Karpas-422 (cell line): ENCODE measurements around the gene SYT6. TPM values are rescaled to one million over a fixed set of nuclear protein-coding genes. Genes with fewer than 3 reads are reported as not detected.

Experiments used
- DNase-seq: peaks from one replicate; pipeline ENCODE4 v3.0.0-alpha.2; 2015
- H2AFZ ChIP-seq: fragments of 200-600 bp; sonication (generic); 2 replicates; pipeline ENCODE4 v1.6.1; 2014; ENCODE audit warnings: antibody characterized with exemption, low read length, mixed read lengths
- H3K27ac ChIP-seq: fragments of 200-600 bp; sonication (generic); 2 replicates; pipeline ENCODE4 v1.5.1; 2014; ENCODE audit warnings: mild to moderate bottlenecking, low read length, moderate library complexity
- H3K27me3 ChIP-seq: fragments of 200-600 bp; sonication (generic); 2 replicates; pipeline ENCODE4 v1.6.1; 2014; ENCODE audit warnings: low read length, mixed read lengths
- H3K36me3 ChIP-seq: fragments of 200-600 bp; sonication (generic); 2 replicates; pipeline ENCODE4 v1.6.1; 2014; ENCODE audit warnings: low read length, mixed read lengths; ENCODE audit not compliant: insufficient read depth
- H3K4me1 ChIP-seq: fragments of 200-600 bp; sonication (generic); 2 replicates; pipeline ENCODE4 v1.6.1; 2014; ENCODE audit warnings: mild to moderate bottlenecking, low read length, mixed read lengths
- H3K4me2 ChIP-seq: fragments of 200-600 bp; sonication (generic); 2 replicates; pipeline ENCODE4 v1.6.1; 2014; ENCODE audit warnings: low read length, low read depth, mild to moderate bottlenecking; ENCODE audit not compliant: poor library complexity, severe bottlenecking
- H3K4me3 ChIP-seq: fragments of 200-600 bp; sonication (generic); 2 replicates; pipeline ENCODE4 v1.5.1; 2014; ENCODE audit warnings: mild to moderate bottlenecking, antibody characterized with exemption, low read length, mixed read lengths
- H3K79me2 ChIP-seq: fragments of 200-600 bp; sonication (generic); 2 replicates; pipeline ENCODE4 v1.6.1; 2014; ENCODE audit warnings: mild to moderate bottlenecking, low read length, mixed read lengths
- H3K9ac ChIP-seq: fragments of 200-600 bp; sonication (generic); 2 replicates; pipeline ENCODE4 v1.6.0; 2014; ENCODE audit warnings: low read length
- H3K9me2 ChIP-seq: fragments of 200-600 bp; sonication (generic), shearing (Covaris generic); replicated peaks from 2 replicates; pipeline ENCODE4 v1.6.0; 2014; ENCODE audit warnings: mild to moderate bottlenecking, low read length, moderate library complexity; ENCODE audit not compliant: insufficient read depth
- H3K9me3 ChIP-seq: fragments of 300-700, 200-600 bp; sonication (generic); 2 replicates; pipeline ENCODE4 v1.6.1; 2014; ENCODE audit warnings: low read length, mixed read lengths
- H4K20me1 ChIP-seq: fragments of 200-600 bp; sonication (generic); 2 replicates; pipeline ENCODE4 v1.6.1; 2014; ENCODE audit warnings: mild to moderate bottlenecking, antibody characterized with exemption, low read length, low read depth; ENCODE audit not compliant: insufficient read depth
- total RNA-seq: library from RNA; depleted of rRNA; stranded (reverse); fragments of >200 nt; shearing (Covaris generic); gene quantifications from 2 replicates; pipeline ENCODE4 v1.2.3, GENCODE V29; 2014; ENCODE audit warnings: low replicate concordance

The SYT6 gene
- total RNA-seq, 1 experiment from 2014 or later: not detected

GRCh38 chr1:114090738-114091505 lies 62.7 kb downstream of the SYT6 start:
- H3K4me2 ChIP-seq: no peak overlapping the region
- H2AFZ ChIP-seq: no peak overlapping the region
- no peaks in the 10 kb centered on the region for H3K79me2 ChIP-seq
- no peaks in the 10 kb centered on the region for H4K20me1 ChIP-seq
- no peaks in the 10 kb centered on the region for H3K9me2 ChIP-seq
- no peaks in the 10 kb centered on the region for H3K27me3 ChIP-seq
- no peak overlapping the region for H3K4me3 ChIP-seq
- no peak for DNase-seq
- H3K9me3 ChIP-seq: no peaks in the 10 kb centered on the region
- H3K27ac ChIP-seq: no peak overlapping the region
- H3K36me3 ChIP-seq: no peaks in the 10 kb centered on the region
- no peak overlapping the region for H3K9ac ChIP-seq
- H3K4me1 ChIP-seq: no peaks in the 10 kb centered on the region

DNA sequence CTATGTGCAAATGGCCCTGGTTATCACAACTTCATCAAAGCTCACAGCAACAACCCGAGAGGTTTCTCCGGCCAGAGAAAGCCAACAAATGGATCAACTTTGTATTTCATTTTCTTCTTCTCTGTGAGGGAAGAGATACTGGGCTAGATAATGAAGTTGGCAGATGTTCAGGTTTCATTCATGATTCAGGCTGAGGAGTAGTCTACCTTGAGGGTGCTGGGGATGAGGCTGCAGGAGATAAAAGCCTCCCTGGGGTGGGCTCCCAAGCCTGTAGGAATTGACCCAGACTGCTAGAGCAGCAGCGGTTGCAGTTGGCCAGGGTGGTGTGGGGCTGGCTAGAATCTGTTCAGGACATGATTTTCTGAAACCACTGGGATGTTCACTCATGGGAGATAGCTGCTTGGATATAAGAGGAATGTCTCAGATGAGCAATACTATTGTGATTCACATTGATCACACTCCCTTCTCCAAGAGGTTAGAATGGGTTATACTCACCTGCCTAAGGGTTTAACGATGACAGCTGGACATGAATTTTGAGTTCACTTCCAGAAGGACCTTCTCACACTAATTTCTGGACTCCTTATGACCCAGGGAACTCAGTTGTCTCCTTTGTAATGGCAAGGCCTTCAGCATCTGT lies 64.0 kb downstream of the SYT6 start:
- H3K27ac ChIP-seq: no peak overlapping the region
- H3K4me3 ChIP-seq: no peak overlapping the region
- no peak overlapping the region for H3K4me2 ChIP-seq
- no peaks in the 10 kb centered on the region for H3K9me3 ChIP-seq
- no peak overlapping the region for H3K9ac ChIP-seq
- H3K79me2 ChIP-seq: no peaks in the 10 kb centered on the region
- DNase-seq: no peak
- no peak overlapping the region for H2AFZ ChIP-seq
- H4K20me1 ChIP-seq: no peaks in the 10 kb centered on the region
- H3K36me3 ChIP-seq: no peaks in the 10 kb centered on the region
- no peaks in the 10 kb centered on the region for H3K9me2 ChIP-seq
- no peaks in the 10 kb centered on the region for H3K4me1 ChIP-seq
- H3K27me3 ChIP-seq: 0 out of 2 replicates have a peak, but pooled peaks cover 3% of the 10 kb centered on the region

DNA sequence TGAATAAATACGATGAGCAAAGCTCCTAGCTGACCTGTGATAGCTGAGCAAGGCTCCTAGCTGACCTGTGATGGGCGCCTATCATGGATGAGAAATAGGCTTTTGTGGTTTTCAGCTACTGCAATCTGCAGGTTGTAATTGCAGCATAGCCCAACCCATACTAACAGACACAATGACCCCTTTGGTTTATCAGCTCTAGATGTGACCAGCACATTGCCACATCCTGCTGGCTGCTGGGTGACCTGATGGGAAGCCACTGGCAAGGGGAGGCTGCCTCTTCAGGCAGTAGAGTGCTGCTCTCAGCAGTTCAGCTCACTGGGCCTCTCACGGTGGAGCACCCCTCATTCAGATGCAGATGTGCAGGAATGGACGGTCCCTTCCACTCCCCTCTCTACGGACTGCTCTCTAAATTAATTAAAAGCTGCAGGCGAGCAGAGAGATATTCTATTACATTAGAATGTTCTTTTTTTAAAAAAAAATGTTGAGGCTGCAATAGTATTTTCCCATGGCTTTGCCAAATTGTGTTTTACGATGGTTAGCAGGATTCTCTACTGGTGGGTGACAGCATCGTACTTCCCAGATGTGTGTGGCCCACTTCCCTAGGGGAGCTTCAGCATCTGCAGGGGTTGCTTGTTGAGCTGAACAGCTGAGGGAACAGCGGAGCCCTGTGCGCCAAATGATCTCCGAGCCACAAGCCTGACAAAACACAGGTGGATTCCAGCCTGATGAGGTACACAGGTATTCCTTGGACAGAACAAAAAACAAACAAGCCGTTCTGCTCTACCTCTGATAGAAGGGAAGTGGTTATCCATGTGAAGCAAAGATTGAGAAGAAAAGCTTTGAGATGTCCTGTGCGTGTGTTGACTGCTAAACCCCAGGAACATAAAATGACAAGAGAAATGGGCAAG lies 65.0 kb downstream of the SYT6 start:
- Histone ChIP-seq H4K20me1 (no peaks in the 10 kb centered on the region), H3K36me3 (no peaks in the 10 kb centered on the region), H3K9me3 (no peaks in the 10 kb centered on the region), H3K4me2 (no peak overlapping the region), H3K4me3 (no peak overlapping the region), H3K9me2 (no peaks in the 10 kb centered on the region), H2AFZ (no peak overlapping the region), H3K27ac (no peak overlapping the region), H3K9ac (no peak overlapping the region), H3K27me3 (0 out of 2 replicates have a peak, but pooled peaks cover 3% of the 10 kb centered on the region), H3K4me1 (no peaks in the 10 kb centered on the region), H3K79me2 (no peaks in the 10 kb centered on the region)
- no peak for DNase-seq

DNA sequence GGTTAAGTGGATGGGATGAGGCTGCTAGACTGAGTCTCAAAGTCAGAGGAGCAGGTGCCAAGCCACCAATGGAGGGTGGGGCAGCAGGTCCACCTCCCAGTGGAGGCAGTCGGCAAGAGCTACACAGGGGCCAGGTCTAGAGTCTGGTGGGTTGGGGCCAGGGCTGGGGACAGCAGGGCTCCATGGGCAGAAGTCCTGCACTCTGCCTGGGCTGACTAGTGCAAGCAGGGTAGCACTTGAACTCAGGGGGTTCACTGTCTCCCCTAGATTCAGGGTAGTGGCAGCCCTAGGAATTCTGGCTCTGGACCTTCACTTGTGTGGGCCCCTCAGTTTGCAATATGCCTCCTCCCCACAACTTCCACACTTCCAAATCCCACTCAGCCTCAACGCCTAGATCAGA lies 66.2 kb downstream of the SYT6 start:
- H3K27ac ChIP-seq: no peak overlapping the region
- no peak overlapping the region for H2AFZ ChIP-seq
- no peaks in the 10 kb centered on the region for H3K9me2 ChIP-seq
- DNase-seq: no peak
- no peaks in the 10 kb centered on the region for H3K79me2 ChIP-seq
- no peaks in the 10 kb centered on the region for H4K20me1 ChIP-seq
- no peaks in the 10 kb centered on the region for H3K36me3 ChIP-seq
- no peak overlapping the region for H3K4me2 ChIP-seq
- H3K27me3 ChIP-seq: 0 out of 2 replicates have a peak, but pooled peaks cover 3% of the 10 kb centered on the region
- no peaks in the 10 kb centered on the region for H3K4me1 ChIP-seq
- no peak overlapping the region for H3K4me3 ChIP-seq
- no peak overlapping the region for H3K9ac ChIP-seq
- H3K9me3 ChIP-seq: no peaks in the 10 kb centered on the region

DNA sequence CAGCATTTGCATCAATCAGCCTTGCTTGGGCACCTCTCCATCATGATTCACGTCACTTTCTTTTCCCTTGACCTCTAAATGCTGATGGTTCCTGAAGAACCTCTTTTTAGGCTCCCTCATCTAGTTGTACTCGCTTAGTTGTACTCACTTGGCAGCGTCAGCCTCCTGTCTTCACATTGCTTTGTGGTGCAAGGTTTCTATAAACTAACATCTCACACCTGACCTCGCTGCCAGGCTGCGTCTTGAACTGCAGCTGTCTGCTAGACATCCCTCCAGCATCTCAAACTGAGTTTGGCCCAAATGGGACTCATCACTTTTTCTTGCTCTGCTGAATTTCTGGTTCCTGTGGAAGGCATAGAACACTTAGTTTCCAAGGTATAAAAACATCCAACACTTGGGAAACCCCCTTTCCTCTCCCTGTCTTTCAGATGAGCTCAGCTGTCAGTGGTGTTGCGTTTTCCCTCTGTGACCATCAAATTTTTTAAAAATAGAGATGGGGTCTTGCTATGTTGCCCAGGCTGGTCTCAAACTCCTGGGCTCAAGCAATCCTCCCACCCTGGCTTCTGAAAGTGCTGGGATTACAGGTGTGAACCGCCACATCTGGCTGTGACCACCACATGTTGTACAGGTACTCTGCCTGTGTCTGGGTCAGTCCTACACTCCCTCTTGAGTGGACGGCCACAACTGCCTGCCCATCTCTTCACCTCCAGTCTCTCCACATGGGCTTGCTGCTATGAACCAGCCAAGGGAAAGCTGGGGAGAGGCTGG lies 66.9 kb downstream of the SYT6 start:
- Histone ChIP-seq H2AFZ (no peak overlapping the region), H3K9ac (no peak overlapping the region), H3K9me2 (no peaks in the 10 kb centered on the region), H3K4me3 (no peak overlapping the region), H3K27me3 (0 out of 2 replicates have a peak, but pooled peaks cover 3% of the 10 kb centered on the region), H4K20me1 (no peaks in the 10 kb centered on the region), H3K4me1 (no peaks in the 10 kb centered on the region), H3K79me2 (no peaks in the 10 kb centered on the region), H3K36me3 (no peaks in the 10 kb centered on the region), H3K27ac (no peak overlapping the region), H3K4me2 (no peak overlapping the region), H3K9me3 (no peaks in the 10 kb centered on the region)
- DNase-seq: no peak

DNA sequence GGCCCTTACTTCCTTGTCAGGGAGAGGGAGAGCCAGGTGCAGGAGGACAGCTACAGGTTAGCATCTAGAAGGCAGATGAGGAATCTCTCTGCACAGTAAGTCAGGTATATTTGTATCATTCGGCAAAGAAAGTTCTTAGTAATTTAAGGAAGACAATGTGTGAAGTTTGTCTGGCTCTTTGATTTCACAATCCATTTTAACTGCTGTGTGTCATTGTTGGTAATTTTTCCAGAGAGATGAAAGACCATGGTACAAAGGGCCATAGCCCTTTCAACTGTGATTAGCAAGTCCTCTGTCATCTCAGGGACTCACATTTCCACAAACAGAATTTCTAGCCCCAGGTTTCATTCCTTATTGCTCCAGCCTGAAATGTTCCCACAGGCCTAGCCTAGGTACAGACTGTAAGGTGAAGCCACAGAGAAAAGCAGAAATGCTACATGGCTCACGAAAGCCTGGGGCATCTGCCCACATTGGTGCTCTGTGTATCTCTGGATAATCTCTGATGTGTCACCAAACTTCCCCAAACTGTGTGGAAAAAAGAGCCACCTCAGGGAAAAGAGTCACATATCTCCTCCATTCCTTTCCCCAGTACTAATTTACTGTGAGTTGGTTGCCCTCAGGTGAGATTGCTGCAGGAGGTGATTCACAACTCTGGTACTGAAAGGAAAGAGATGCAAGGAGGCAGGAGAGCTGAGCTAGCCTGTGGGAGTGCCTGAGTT lies 70.6 kb downstream of the SYT6 start:
- no peak overlapping the region for H3K27ac ChIP-seq
- no peaks in the 10 kb centered on the region for H3K9me3 ChIP-seq
- H3K4me3 ChIP-seq: no peak overlapping the region
- no peak overlapping the region for H3K9ac ChIP-seq
- no peak overlapping the region for H3K4me2 ChIP-seq
- H3K4me1 ChIP-seq: no peaks in the 10 kb centered on the region
- H2AFZ ChIP-seq: no peak overlapping the region
- DNase-seq: no peak
- H3K9me2 ChIP-seq: no peaks in the 10 kb centered on the region
- 0 out of 2 replicates have a peak, but pooled peaks cover 3% of the 10 kb centered on the region for H3K27me3 ChIP-seq
- H3K36me3 ChIP-seq: no peaks in the 10 kb centered on the region
- no peaks in the 10 kb centered on the region for H3K79me2 ChIP-seq
- H4K20me1 ChIP-seq: no peaks in the 10 kb centered on the region

DNA sequence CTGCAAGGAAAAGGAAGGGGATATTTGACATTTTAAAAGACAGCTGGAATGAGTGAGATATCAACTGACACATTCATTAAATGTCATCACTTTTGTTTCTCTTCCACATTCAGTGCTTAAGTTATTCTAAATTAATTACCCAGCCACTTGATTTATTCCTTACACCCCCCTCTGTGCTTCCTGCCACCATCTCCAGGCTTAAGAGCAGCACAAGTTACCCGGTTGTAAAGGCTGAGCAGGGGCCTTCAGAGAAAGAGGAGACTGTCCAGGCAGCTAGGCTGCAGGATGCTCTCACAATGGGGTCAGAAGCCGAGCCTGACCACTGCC lies 71.4 kb downstream of the SYT6 start:
- H2AFZ ChIP-seq: no peak overlapping the region
- H3K4me3 ChIP-seq: no peak overlapping the region
- no peak overlapping the region for H3K27ac ChIP-seq
- DNase-seq: no peak
- H3K79me2 ChIP-seq: no peaks in the 10 kb centered on the region
- H3K9me2 ChIP-seq: no peaks in the 10 kb centered on the region
- no peaks in the 10 kb centered on the region for H3K4me1 ChIP-seq
- no peaks in the 10 kb centered on the region for H3K36me3 ChIP-seq
- no peaks in the 10 kb centered on the region for H3K9me3 ChIP-seq
- 0 out of 2 replicates have a peak, but pooled peaks cover 3% of the 10 kb centered on the region for H3K27me3 ChIP-seq
- no peak overlapping the region for H3K4me2 ChIP-seq
- H3K9ac ChIP-seq: no peak overlapping the region
- H4K20me1 ChIP-seq: no peaks in the 10 kb centered on the region
